DMS53 treated with DMSO at 0.1 percent for 48 hours (cell line): ENCODE measurements around the gene PHF2.

Experiments
- DNase-seq: peaks from one replicate; lab custom pipeline; 2025; ENCODE audit not compliant: unreplicated experiment; lab: John Stamatoyannopoulos, UW

Gene PHF2

GRCh38 chr9:93622691-93623090 lies 46.3 kb downstream of the PHF2 start:
- DNase-seq = no peak

- DNase-seq = no peak
Measured at GRCh38 chr9:93623753-93624152, 47.4 kb downstream of the PHF2 start.

- DNase-seq = no peak
Measured at GRCh38 chr9:93624431-93624834, 48.0 kb downstream of the PHF2 start.

GRCh38 chr9:93624977-93625376 lies 48.6 kb downstream of the PHF2 start:
- DNase-seq = no peak

GRCh38 chr9:93629920-93630319 lies 53.5 kb downstream of the PHF2 start:
- no peak for DNase-seq

GRCh38 chr9:93630806-93631411 lies 54.5 kb downstream of the PHF2 start:
- DNase-seq = no peak

- no peak for DNase-seq
Measured at GRCh38 chr9:93633492-93634221, 57.3 kb downstream of the PHF2 start.

GRCh38 chr9:93634311-93635185 lies 58.2 kb downstream of the PHF2 start:
- no peak for DNase-seq

GRCh38 chr9:93635186-93636107 lies 59.1 kb downstream of the PHF2 start:
- no peak for DNase-seq

GRCh38 chr9:93636172-93636661 lies 59.8 kb downstream of the PHF2 start:
- DNase-seq = no peak

- DNase-seq = no peak
Measured at GRCh38 chr9:93636667-93637066, 60.3 kb downstream of the PHF2 start.

- no peak for DNase-seq
Measured at GRCh38 chr9:93637886-93638285, 61.5 kb downstream of the PHF2 start.

- DNase-seq = no peak
Measured at GRCh38 chr9:93640027-93640426, 63.6 kb downstream of the PHF2 start.

- no peak for DNase-seq
Measured at GRCh38 chr9:93642961-93643360, 66.6 kb downstream of the PHF2 start.

- DNase-seq = no peak
Measured at GRCh38 chr9:93644397-93645088, 68.2 kb downstream of the PHF2 start.

GRCh38 chr9:93645149-93645889 lies 68.9 kb downstream of the PHF2 start:
- DNase-seq = no peak

- no peak for DNase-seq
Measured at GRCh38 chr9:93645921-93646639, 69.7 kb downstream of the PHF2 start.

- DNase-seq = no peak
Measured at GRCh38 chr9:93646640-93647178, 70.3 kb downstream of the PHF2 start.
